Measurements from ENCODE around the gene ORC3. TPM values are rescaled to one million over a fixed set of nuclear protein-coding genes. Genes with fewer than 3 reads are reported as not detected.
A peak's percentile ranks its signal among the peaks of the same experiment; 100 is the strongest.
"Not testable (repeated sequence)": the region's sequence is repeated elsewhere in the genome, so short reads cannot be mapped to it uniquely, and the experiment has no call there.

The ORC3 gene
- total RNA-seq, 2 experiments from 2014 or later = 24.1 to 24.5 TPM

- H3K27me3 Mint-ChIP-seq = no peaks in the 10 kb centered on the region
- no peak overlapping the region for H3K4me3 Mint-ChIP-seq
- DNase-seq = no peak
- H3K36me3 Mint-ChIP-seq (ENCODE audit: low read depth) = peaks cover 48% of the 10 kb centered on the region
- H3K4me1 Mint-ChIP-seq = peaks cover 56% of the 10 kb centered on the region
- POLR2A ChIA-PET = interaction anchor here (0.9 to 1.5 kb wide), 2 partner anchors 9 to 12 kb away, joined by 3 to 8 read pairs; partner anchors contain the start of gene AKIRIN2
- CTCF ChIA-PET = no interaction called here
- no peak overlapping the region for H3K27ac Mint-ChIP-seq
- H3K9me3 Mint-ChIP-seq = no peaks in the 10 kb centered on the region
Observed at GRCh38 chr6:87690441-87690840, 100.5 kb downstream of the ORC3 start.

GRCh38 chr6:87692086-87692485 lies 102.2 kb downstream of the ORC3 start:
- H3K4me1 Mint-ChIP-seq = peaks cover 59% of the 10 kb centered on the region
- DNase-seq = no peak
- no peak overlapping the region for H3K4me3 Mint-ChIP-seq
- peaks cover 48% of the 10 kb centered on the region for H3K36me3 Mint-ChIP-seq (ENCODE audit: low read depth)
- no peaks in the 10 kb centered on the region for H3K27me3 Mint-ChIP-seq
- H3K27ac Mint-ChIP-seq = no peak overlapping the region
- POLR2A ChIA-PET = interaction anchor here (1.1 to 1.7 kb wide), 2 partner anchors 10 to 103 kb away, joined by 3 to 6 read pairs; partner anchors contain the start of genes AKIRIN2 and RARS2
- CTCF ChIA-PET = no interaction called here
- no peaks in the 10 kb centered on the region for H3K9me3 Mint-ChIP-seq

DNA sequence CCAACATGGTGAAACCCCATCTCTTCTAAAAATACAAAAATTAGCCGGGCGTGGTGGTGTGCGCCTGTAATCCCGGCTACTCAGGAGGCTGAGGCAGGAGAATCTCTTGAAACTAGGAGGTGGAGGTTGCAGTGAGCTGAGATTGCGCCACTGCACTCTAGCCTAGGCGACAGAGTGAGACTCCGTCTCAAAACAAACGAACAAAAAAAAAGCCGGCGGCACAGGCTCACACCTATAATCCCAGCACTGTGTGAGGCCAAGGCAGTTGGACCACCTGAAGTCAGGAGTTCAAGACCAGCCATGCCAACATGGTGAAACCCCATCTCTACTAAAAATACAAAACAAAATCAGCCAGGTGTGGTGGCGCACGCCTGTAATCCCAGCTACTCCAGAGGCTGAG lies 106.9 kb downstream of the ORC3 start:
- peaks cover 62% of the 10 kb centered on the region for H3K36me3 Mint-ChIP-seq (ENCODE audit: low read depth)
- peaks cover 63% of the 10 kb centered on the region for H3K4me1 Mint-ChIP-seq
- H3K27ac Mint-ChIP-seq, H3K9me3 Mint-ChIP-seq, DNase-seq, H3K27me3 Mint-ChIP-seq, H3K4me3 Mint-ChIP-seq: not testable (repeated sequence)
- CTCF ChIA-PET = interaction anchor here (1.0 to 1.2 kb wide), 2 partner anchors 17 to 60 kb away, joined by 3 to 5 read pairs; no protein-coding TSS in a partner anchor
- POLR2A ChIA-PET = interaction anchor here (0.8 to 1.2 kb wide), 5 partner anchors 14 to 109 kb away, joined by 3 read pairs; partner anchors contain the start of gene RARS2

GRCh38 chr6:87697581-87698546 lies 107.9 kb downstream of the ORC3 start:
- Mint-ChIP-seq H3K27me3 (no peaks in the 10 kb centered on the region), H3K9me3 (no peaks in the 10 kb centered on the region), H3K36me3 (ENCODE audit: low read depth) (peaks cover 58% of the 10 kb centered on the region), H3K4me3 (peak overlapping the region; percentile 98), H3K4me1 (peaks cover 62% of the 10 kb centered on the region), H3K27ac (peak overlapping the region; percentile 75)
- no peak for DNase-seq
- ChIA-PET POLR2A (interaction anchor here (0.8 to 5.0 kb wide), 15 partner anchors 10 to 1382 kb away, joined by 3 to 38 read pairs (median 4); partner anchors contain the start of genes ORC3 and RARS2), CTCF (interaction anchor here (0.7 to 1.2 kb wide), 5 partner anchors 12 to 134 kb away, joined by 3 to 5 read pairs (median 3); no protein-coding TSS in a partner anchor)

- H3K4me3 Mint-ChIP-seq = peak overlapping the region; percentile 98
- DNase-seq = no peak
- CTCF ChIA-PET = interaction anchor here (0.6 to 1.5 kb wide), 4 partner anchors 19 to 133 kb away, joined by 3 to 4 read pairs (median 4); no protein-coding TSS in a partner anchor
- peaks cover 54% of the 10 kb centered on the region for H3K36me3 Mint-ChIP-seq (ENCODE audit: low read depth)
- peak overlapping the region; percentile 75 for H3K27ac Mint-ChIP-seq
- H3K4me1 Mint-ChIP-seq = peaks cover 63% of the 10 kb centered on the region
- H3K9me3 Mint-ChIP-seq = no peaks in the 10 kb centered on the region
- no peaks in the 10 kb centered on the region for H3K27me3 Mint-ChIP-seq
- POLR2A ChIA-PET = interaction anchor here (0.9 to 5.0 kb wide), 14 partner anchors 9 to 1381 kb away, joined by 3 to 38 read pairs (median 4); partner anchors contain the start of genes ORC3 and RARS2
Observed at GRCh38 chr6:87698547-87699006, 108.6 kb downstream of the ORC3 start.

DNA sequence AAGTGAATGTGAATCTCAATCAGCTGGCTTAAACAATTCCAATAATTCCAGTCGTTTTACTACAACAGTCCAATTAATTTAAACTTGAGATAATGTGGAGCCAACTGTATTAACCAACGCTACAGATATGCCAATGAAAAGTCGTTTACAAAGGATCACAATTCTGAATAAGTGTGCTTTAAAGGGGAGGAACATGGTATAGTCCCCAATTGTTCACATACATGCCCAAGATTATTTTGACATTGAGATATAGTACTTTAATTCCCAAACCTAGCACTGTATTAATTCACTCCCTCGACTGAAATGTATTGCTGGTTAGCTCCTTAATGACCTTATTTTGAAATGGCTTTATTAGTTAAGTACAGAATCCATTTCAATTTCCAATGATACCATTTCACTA lies 109.6 kb downstream of the ORC3 start:
- peaks cover 59% of the 10 kb centered on the region for H3K4me1 Mint-ChIP-seq
- H3K36me3 Mint-ChIP-seq (ENCODE audit: low read depth) = peaks cover 46% of the 10 kb centered on the region
- no peak for DNase-seq
- CTCF ChIA-PET = interaction anchor here (1.0 to 1.5 kb wide), 2 partner anchors 20 to 226 kb away, joined by 4 read pairs; partner anchors contain the start of gene SLC35A1
- H3K9me3 Mint-ChIP-seq = no peaks in the 10 kb centered on the region
- POLR2A ChIA-PET = interaction anchor here (0.7 to 5.0 kb wide), 13 partner anchors 10 to 133 kb away, joined by 3 to 38 read pairs (median 5); partner anchors contain the start of genes ORC3 and RARS2
- H3K27ac Mint-ChIP-seq = peak overlapping the region; percentile 75
- H3K27me3 Mint-ChIP-seq = no peaks in the 10 kb centered on the region
- peak overlapping the region; percentile 98 for H3K4me3 Mint-ChIP-seq

DNA sequence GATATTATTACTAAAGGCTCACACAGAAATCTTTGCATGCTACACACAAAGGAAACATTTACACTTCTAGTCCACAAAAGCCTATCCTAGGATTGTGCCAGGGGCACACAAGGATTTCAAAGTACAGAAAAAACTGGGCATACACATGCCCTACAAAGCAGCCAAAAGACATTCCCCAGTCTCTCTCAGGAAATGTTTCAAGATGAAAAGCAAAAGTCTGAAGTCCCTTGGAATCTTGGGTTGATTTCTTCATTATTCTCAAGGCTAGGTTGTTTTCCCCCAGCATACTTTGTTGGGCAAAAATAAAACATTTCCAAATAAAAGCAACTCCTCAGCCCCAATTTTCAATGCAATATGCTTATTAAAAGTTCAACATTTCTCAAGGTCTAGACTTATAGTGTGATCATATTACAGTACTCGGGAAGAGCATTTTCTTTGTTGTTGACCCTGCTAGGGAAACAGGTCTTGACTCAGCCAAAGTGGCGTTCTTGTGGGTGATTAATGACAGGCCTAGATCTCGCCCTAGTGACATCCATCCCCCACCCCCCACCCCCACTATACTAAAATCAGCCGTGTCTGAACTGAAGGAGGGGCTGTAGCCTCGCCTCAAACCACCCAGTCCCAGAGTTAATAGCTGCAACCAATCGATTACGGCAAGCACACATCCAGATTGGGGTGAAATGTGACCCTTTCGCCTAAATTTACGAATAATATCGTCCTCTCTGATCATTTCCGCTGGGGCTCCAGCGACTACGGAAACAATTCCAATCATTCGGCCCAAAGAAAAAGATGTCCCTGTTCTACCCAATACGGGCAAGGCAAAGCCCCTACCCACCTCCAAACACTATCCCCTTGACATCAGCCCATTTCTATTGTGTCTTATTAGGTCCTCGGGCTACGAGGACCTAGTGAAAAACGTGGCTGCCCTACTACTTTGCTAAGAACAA lies 110.7 kb downstream of the ORC3 start:
- Mint-ChIP-seq H3K36me3 (ENCODE audit: low read depth) (peaks cover 43% of the 10 kb centered on the region), H3K4me1 (peaks cover 62% of the 10 kb centered on the region), H3K4me3 (peak overlapping the region; percentile 98), H3K27ac (peak overlapping the region; percentile 96), H3K27me3 (no peaks in the 10 kb centered on the region), H3K9me3 (no peaks in the 10 kb centered on the region)
- ChIA-PET POLR2A (interaction anchor here (0.7 to 5.0 kb wide), 20 partner anchors 11 to 292 kb away, joined by 3 to 38 read pairs (median 8); partner anchors contain the start of genes ORC3, RARS2 and SLC35A1), CTCF (interaction anchor here (1.0 to 1.5 kb wide), 2 partner anchors 21 to 227 kb away, joined by 4 read pairs; partner anchors contain the start of gene SLC35A1)
- DNase-seq = peak; percentile 41

GRCh38 chr6:87701344-87701675 lies 111.4 kb downstream of the ORC3 start:
- H3K27ac Mint-ChIP-seq = peak overlapping the region; percentile 96
- no peaks in the 10 kb centered on the region for H3K27me3 Mint-ChIP-seq
- CTCF ChIA-PET = interaction anchor here (1.3 kb wide), 2 partner anchors 13 to 19 kb away, joined by 4 to 5 read pairs; no protein-coding TSS in a partner anchor
- H3K4me3 Mint-ChIP-seq = peak overlapping the region; percentile 98
- H3K9me3 Mint-ChIP-seq = no peaks in the 10 kb centered on the region
- no peak for DNase-seq
- POLR2A ChIA-PET = interaction anchor here (0.8 to 5.0 kb wide), 23 partner anchors 10 to 1380 kb away, joined by 3 to 38 read pairs (median 6); partner anchors contain the start of genes ORC3, PNRC1, RARS2 and SLC35A1
- H3K4me1 Mint-ChIP-seq = peaks cover 60% of the 10 kb centered on the region
- peaks cover 37% of the 10 kb centered on the region for H3K36me3 Mint-ChIP-seq (ENCODE audit: low read depth)

- peak within 1 kb of the TSS; percentile 98 for H3K4me3 Mint-ChIP-seq
- H3K4me1 Mint-ChIP-seq = peaks cover 61% of the 10 kb centered on the region
- peak; percentile 97 for DNase-seq
- no peaks in the 10 kb centered on the region for H3K9me3 Mint-ChIP-seq
- peak within 1 kb of the TSS; percentile 96 for H3K27ac Mint-ChIP-seq
- H3K36me3 Mint-ChIP-seq (ENCODE audit: low read depth) = peaks cover 36% of the 10 kb centered on the region
- H3K27me3 Mint-ChIP-seq = no peaks in the 10 kb centered on the region
- ChIA-PET POLR2A (interaction anchor here (0.7 to 5.0 kb wide), 33 partner anchors 10 to 1379 kb away, joined by 3 to 38 read pairs (median 5); partner anchors contain the start of genes CFAP206, ORC3, PNRC1 and RARS2), CTCF (interaction anchor here (0.7 to 1.3 kb wide), 5 partner anchors 12 to 112 kb away, joined by 3 to 5 read pairs (median 4); partner anchors contain the start of gene RARS2)
Observed at GRCh38 chr6:87701676-87702588, 112.0 kb downstream of the ORC3 start, which contains the start of gene AKIRIN2. Gene AKIRIN2 (minus strand): TSS chr6:87702233. CDS start chr6:87701684, 549 bp downstream.

GRCh38 chr6:87702589-87702945 lies 112.6 kb downstream of the ORC3 start:
- CTCF ChIA-PET = interaction anchor here (0.7 to 1.3 kb wide), 5 partner anchors 12 to 113 kb away, joined by 3 to 5 read pairs (median 4); partner anchors contain the start of gene RARS2

More at GRCh38 chr6:87702589-87702945, 112.6 kb downstream of the ORC3 start:
- H3K9me3 Mint-ChIP-seq = no peaks in the 10 kb centered on the region
- H3K4me1 Mint-ChIP-seq = peaks cover 57% of the 10 kb centered on the region
- no peak for DNase-seq
- POLR2A ChIA-PET = interaction anchor here (0.7 to 5.0 kb wide), 29 partner anchors 10 to 548 kb away, joined by 3 to 38 read pairs (median 6); partner anchors contain the start of genes CFAP206, ORC3, RARS2 and SLC35A1
- peak overlapping the region; percentile 96 for H3K27ac Mint-ChIP-seq
- peak overlapping the region; percentile 98 for H3K4me3 Mint-ChIP-seq
- no peaks in the 10 kb centered on the region for H3K27me3 Mint-ChIP-seq
- peaks cover 33% of the 10 kb centered on the region for H3K36me3 Mint-ChIP-seq (ENCODE audit: low read depth)
